SK-N-SH treated with all-trans-retinoic acid at 6 μM for 48 hours (cell line): Measurements from ENCODE around the gene DDIT3.

Experiments
- GLIS3 ChIP-seq: fragments of 250-450 bp; sonication (Bioruptor Pico); IDR thresholded peaks from 2 replicates; pipeline ENCODE4 v1.5.0; 2020; ENCODE audit warnings: mild to moderate bottlenecking, moderate library complexity
- PATZ1 ChIP-seq: fragments of 250-450 bp; sonication (Bioruptor Pico); IDR thresholded peaks from 2 replicates; pipeline ENCODE4 v1.8.0; 2020; ENCODE audit warnings: mild to moderate bottlenecking, moderate library complexity, borderline replicate concordance
- RARB ChIP-seq: fragments of 250-450 bp; sonication (Bioruptor Pico); IDR thresholded peaks from 2 replicates; pipeline ENCODE4 v1.8.0; 2021; ENCODE audit warnings: mild to moderate bottlenecking, moderate library complexity
- TOX ChIP-seq: fragments of 250-450 bp; sonication (Bioruptor Pico); IDR thresholded peaks from 2 replicates; pipeline ENCODE4 v1.8.0; 2021; ENCODE audit warnings: mild to moderate bottlenecking, moderate library complexity, borderline replicate concordance
- TSHZ2 ChIP-seq: fragments of 250-450 bp; sonication (Bioruptor Pico); IDR thresholded peaks from 2 replicates; pipeline ENCODE4 v1.5.0; 2020; ENCODE audit warnings: mild to moderate bottlenecking, moderate library complexity
- ZFP30 ChIP-seq: fragments of 450-650 bp; formaldehyde crosslinking; IDR thresholded peaks from 2 replicates; pipeline ENCODE4 v1.5.0; 2022; ENCODE audit warnings: mild to moderate bottlenecking, moderate library complexity

- TF ChIP-seq RARB (CRISPR knock-in tag) (no peak), TSHZ2 (CRISPR knock-in tag) (no peak), PATZ1 (CRISPR knock-in tag) (no peak), GLIS3 (CRISPR knock-in tag) (no peak), ZFP30 (CRISPR knock-in tag) (no peak), TOX (CRISPR knock-in tag) (no peak)
These were observed 48.5 kb upstream of the DDIT3 start for GRCh38 chr12:57568838-57569237.
